Hepatocyte (in vitro differentiated cells): ENCODE results near the gene MUC2. TPM values are rescaled to one million over a fixed set of nuclear protein-coding genes. Genes with fewer than 3 reads are reported as not detected.

Source experiments
- DNase-seq: peaks from one replicate; pipeline ENCODE4 v3.0.0-alpha.2; 2016; ENCODE audit warnings: low spot score
- H2AFZ ChIP-seq: fragments of 200-600 bp; sonication (generic); 2 replicates; pipeline ENCODE4 v1.6.0; 2016; ENCODE audit warnings: antibody characterized with exemption, mild to moderate bottlenecking
- H3K27ac ChIP-seq: fragments of 200-600 bp; sonication (generic); 2 replicates; pipeline ENCODE4 v1.5.1; 2016; ENCODE audit warnings: mild to moderate bottlenecking
- H3K27me3 ChIP-seq: fragments of 200-600 bp; sonication (generic); 2 replicates; pipeline ENCODE4 v1.6.1; 2016
- H3K36me3 ChIP-seq: fragments of 200-600 bp; sonication (generic); replicated peaks from 2 replicates; pipeline ENCODE4 v1.5.1; 2016; ENCODE audit warnings: low read depth; ENCODE audit not compliant: insufficient read depth
- H3K4me1 ChIP-seq: fragments of 200-600 bp; sonication (generic); 2 replicates; pipeline ENCODE4 v1.5.1; 2016; ENCODE audit warnings: mild to moderate bottlenecking, moderate library complexity; ENCODE audit not compliant: insufficient read depth
- H3K4me2 ChIP-seq: fragments of 200-600 bp; sonication (generic); 2 replicates; pipeline ENCODE4 v1.6.0; 2016
- H3K4me3 ChIP-seq: fragments of 200-600 bp; sonication (generic); 2 replicates; pipeline ENCODE4 v1.5.1; 2016; ENCODE audit warnings: mild to moderate bottlenecking
- H3K79me2 ChIP-seq: fragments of 200-600 bp; sonication (generic); 2 replicates; pipeline ENCODE4 v1.6.0; 2017; ENCODE audit warnings: mild to moderate bottlenecking
- H3K9me2 ChIP-seq: fragments of 200-600 bp; sonication (generic); replicated peaks from 2 replicates; pipeline ENCODE4 v1.6.0; 2017; ENCODE audit warnings: mild to moderate bottlenecking; ENCODE audit not compliant: insufficient read depth
- H3K9me3 ChIP-seq: fragments of 200-600 bp; sonication (generic); 2 replicates; pipeline ENCODE4 v1.5.1; 2016; ENCODE audit warnings: low read depth, mild to moderate bottlenecking
- H4K20me1 ChIP-seq: fragments of 200-600 bp; sonication (generic); 2 replicates; pipeline ENCODE4 v1.6.0; 2016; ENCODE audit warnings: mild to moderate bottlenecking; ENCODE audit not compliant: insufficient read depth, poor library complexity, severe bottlenecking
- CTCF ChIP-seq: fragments of 200-600 bp; sonication (generic); IDR thresholded peaks from 2 replicates; pipeline ENCODE4 v1.5.1; 2016; ENCODE audit warnings: antibody characterized with exemption, mild to moderate bottlenecking; ENCODE audit not compliant: poor library complexity
- EZH2 ChIP-seq: fragments of 200-600 bp; sonication (generic); IDR thresholded peaks from 2 replicates; pipeline ENCODE4 v1.6.1; 2016; ENCODE audit warnings: antibody characterized with exemption, mild to moderate bottlenecking, borderline replicate concordance
- EZH2phosphoT487 ChIP-seq: fragments of 200-600 bp; sonication (generic); IDR thresholded peaks from one replicate; pipeline ENCODE4 v1.6.1; 2018; ENCODE audit warnings: antibody characterized with exemption, mild to moderate bottlenecking, low read depth, moderate library complexity; ENCODE audit not compliant: unreplicated experiment, severe bottlenecking
- WGBS: methylation state at CpG from one replicate; pipeline ENCODE4 v1.1.6; 2016; ENCODE audit warnings: low lambda C conversion rate; ENCODE audit errors: missing lambda C conversion rate; 5-methylcytosine and 5-hydroxymethylcytosine counted together
- polyA plus RNA-seq: library from polyadenylated mRNA; unstranded; fragments of >200 nt; fragmentation: Nextera tagmentation; extraction: Ambion mirVana; gene quantifications from 2 replicates; pipeline ENCODE4 v1.2.1, GENCODE V29; 2016
- total RNA-seq: library from RNA; depleted of rRNA; stranded (reverse); fragments of >200 nt; gene quantifications from 2 replicates; pipeline ENCODE4 v1.2.3, GENCODE V29; 2014

Gene MUC2
- total and polyA plus RNA-seq, 2 experiments from 2014 or later = 0.77 to 6.7 TPM

GRCh38 chr11:1030556-1030955 is 44.1 kb upstream of the MUC2 start:
- H3K79me2 ChIP-seq = no peaks in the 10 kb centered on the region
- no peak overlapping the region for H3K27ac ChIP-seq
- no peaks in the 10 kb centered on the region for H3K4me1 ChIP-seq
- H2AFZ ChIP-seq = no peak overlapping the region
- H3K36me3 ChIP-seq = no peaks in the 10 kb centered on the region
- H3K4me2 ChIP-seq = no peak overlapping the region
- no peak overlapping the region for H3K4me3 ChIP-seq
- H3K27me3 ChIP-seq = no peaks in the 10 kb centered on the region
- WGBS = 81% methylated on average over 19 of the region's 20 CpGs
- H3K9me2 ChIP-seq = no peaks in the 10 kb centered on the region
- H4K20me1 ChIP-seq = no peaks in the 10 kb centered on the region
- no peak for TF ChIP-seq CTCF
- no peak for TF ChIP-seq EZH2phosphoT487
- TF ChIP-seq EZH2 = no peak
- DNase-seq = no peak
- no peaks in the 10 kb centered on the region for H3K9me3 ChIP-seq

- DNase-seq = no peak
- Histone ChIP-seq H2AFZ (no peak overlapping the region), H3K9me2 (no peaks in the 10 kb centered on the region), H3K4me1 (no peaks in the 10 kb centered on the region), H4K20me1 (no peaks in the 10 kb centered on the region), H3K4me2 (no peak overlapping the region), H3K4me3 (no peak overlapping the region), H3K79me2 (no peaks in the 10 kb centered on the region), H3K9me3 (no peaks in the 10 kb centered on the region), H3K36me3 (no peaks in the 10 kb centered on the region), H3K27me3 (no peaks in the 10 kb centered on the region), H3K27ac (no peak overlapping the region)
- WGBS = 95% methylated on average over 24 of the region's 30 CpGs
- no peak for TF ChIP-seq EZH2
Measured at GRCh38 chr11:1031121-1031899, 43.4 kb upstream of the MUC2 start.

GRCh38 chr11:1032310-1032891 is 42.3 kb upstream of the MUC2 start:
- no peak overlapping the region for H2AFZ ChIP-seq
- 95% methylated on average over 12 of the region's 12 CpGs for WGBS
- H3K9me2 ChIP-seq = no peaks in the 10 kb centered on the region
- H3K4me3 ChIP-seq = no peak overlapping the region
- no peaks in the 10 kb centered on the region for H3K9me3 ChIP-seq
- H3K4me2 ChIP-seq = no peak overlapping the region
- H3K36me3 ChIP-seq = no peaks in the 10 kb centered on the region
- no peaks in the 10 kb centered on the region for H3K27me3 ChIP-seq
- no peak for TF ChIP-seq EZH2
- TF ChIP-seq EZH2phosphoT487 = no peak
- no peak for TF ChIP-seq CTCF
- no peaks in the 10 kb centered on the region for H3K4me1 ChIP-seq
- no peak overlapping the region for H3K27ac ChIP-seq
- no peaks in the 10 kb centered on the region for H4K20me1 ChIP-seq
- H3K79me2 ChIP-seq = no peaks in the 10 kb centered on the region
- no peak for DNase-seq

GRCh38 chr11:1033016-1033798 is 41.5 kb upstream of the MUC2 start:
- no peak overlapping the region for H3K4me2 ChIP-seq
- no peak overlapping the region for H2AFZ ChIP-seq
- H3K79me2 ChIP-seq = no peaks in the 10 kb centered on the region
- no peak overlapping the region for H3K4me3 ChIP-seq
- no peaks in the 10 kb centered on the region for H3K4me1 ChIP-seq
- H3K9me3 ChIP-seq = no peaks in the 10 kb centered on the region
- WGBS = 91% methylated on average over 28 of the region's 38 CpGs
- H3K27me3 ChIP-seq = no peaks in the 10 kb centered on the region
- no peaks in the 10 kb centered on the region for H3K36me3 ChIP-seq
- no peaks in the 10 kb centered on the region for H3K9me2 ChIP-seq
- TF ChIP-seq CTCF (no peak), EZH2phosphoT487 (no peak), EZH2 (no peak)
- no peak overlapping the region for H3K27ac ChIP-seq
- DNase-seq = no peak
- no peaks in the 10 kb centered on the region for H4K20me1 ChIP-seq
